Progenitor cell of endocrine pancreas (in vitro differentiated cells): ENCODE results near the gene ABCF1. TPM values are rescaled to one million over a fixed set of nuclear protein-coding genes. Genes with fewer than 3 reads are reported as not detected.
A peak's percentile ranks its signal among the peaks of the same experiment; 100 is the strongest.

Experiments
- DNase-seq: peaks from one replicate; pipeline ENCODE4 v3.0.0; 2021; ENCODE audit warnings: low spot score; ENCODE audit not compliant: unreplicated experiment
- H3K27ac Mint-ChIP-seq: 2 replicates; pipeline ENCODE4 v1.8.0; 2021; ENCODE audit warnings: mild to moderate bottlenecking, moderate library complexity, mixed read lengths
- H3K27me3 Mint-ChIP-seq: 2 replicates; pipeline ENCODE4 v1.8.0; 2021; ENCODE audit warnings: mixed read lengths
- H3K36me3 Mint-ChIP-seq: 2 replicates; pipeline ENCODE4 v1.8.0; 2022; ENCODE audit warnings: mixed read lengths; ENCODE audit not compliant: insufficient read depth
- H3K4me1 Mint-ChIP-seq: 2 replicates; pipeline ENCODE4 v1.8.0; 2021; ENCODE audit warnings: low read depth, mixed read lengths
- H3K4me3 Mint-ChIP-seq: 2 replicates; pipeline ENCODE4 v1.8.0; 2021; ENCODE audit warnings: low read depth, mild to moderate bottlenecking, moderate library complexity, mixed read lengths
- H3K9me3 Mint-ChIP-seq: 2 replicates; pipeline ENCODE4 v1.8.0; 2021; ENCODE audit warnings: low read depth, mixed read lengths
- CTCF ChIP-seq: fragments of 200-600 bp; sonication (generic); IDR thresholded peaks from one replicate; pipeline ENCODE4 v1.5.0; 2021; ENCODE audit warnings: antibody characterized with exemption, mild to moderate bottlenecking; ENCODE audit not compliant: unreplicated experiment
- total RNA-seq: library from RNA; stranded (reverse); gene quantifications from 2 replicates; pipeline ENCODE4 v1.2.1, GENCODE V29; 2021

ABCF1 gene
- total RNA-seq, 1 donor from 2014 or later: 72.0 TPM

- Mint-ChIP-seq H3K9me3 (no peaks in the 10 kb centered on the region), H3K4me3 (no peak overlapping the region), H3K4me1 (peaks cover 7% of the 10 kb centered on the region), H3K27me3 (no peaks in the 10 kb centered on the region), H3K36me3 (peaks cover 11% of the 10 kb centered on the region), H3K27ac (no peak overlapping the region)
- DNase-seq: no peak
- no peak for TF ChIP-seq CTCF
Measured at GRCh38 chr6:30562470-30563425, 8.5 kb upstream of the ABCF1 start.

GRCh38 chr6:30564114-30564513 lies 7.1 kb upstream of the ABCF1 start:
- Mint-ChIP-seq H3K27ac (no peak overlapping the region), H3K36me3 (peaks cover 11% of the 10 kb centered on the region), H3K4me3 (no peak overlapping the region), H3K9me3 (no peaks in the 10 kb centered on the region), H3K27me3 (no peaks in the 10 kb centered on the region), H3K4me1 (no peaks in the 10 kb centered on the region)
- DNase-seq: no peak
- TF ChIP-seq CTCF: no peak

GRCh38 chr6:30565772-30566171 lies 5.5 kb upstream of the ABCF1 start:
- peaks cover 10% of the 10 kb centered on the region for H3K36me3 Mint-ChIP-seq
- no peak for TF ChIP-seq CTCF
- no peaks in the 10 kb centered on the region for H3K9me3 Mint-ChIP-seq
- DNase-seq: no peak
- H3K27ac Mint-ChIP-seq: no peak overlapping the region
- peaks cover 5% of the 10 kb centered on the region for H3K27me3 Mint-ChIP-seq
- H3K4me1 Mint-ChIP-seq: peaks cover 6% of the 10 kb centered on the region
- H3K4me3 Mint-ChIP-seq: no peak overlapping the region

- H3K27ac Mint-ChIP-seq: no peak overlapping the region
- H3K27me3 Mint-ChIP-seq: peaks cover 5% of the 10 kb centered on the region
- no peaks in the 10 kb centered on the region for H3K36me3 Mint-ChIP-seq
- no peak overlapping the region for H3K4me3 Mint-ChIP-seq
- no peak for TF ChIP-seq CTCF
- DNase-seq: no peak
- H3K9me3 Mint-ChIP-seq: no peaks in the 10 kb centered on the region
- H3K4me1 Mint-ChIP-seq: peaks cover 29% of the 10 kb centered on the region
Measured at GRCh38 chr6:30568245-30568644, 3.0 kb upstream of the ABCF1 start.

- Mint-ChIP-seq H3K36me3 (no peaks in the 10 kb centered on the region), H3K9me3 (no peaks in the 10 kb centered on the region), H3K27me3 (peaks cover 5% of the 10 kb centered on the region), H3K4me1 (peaks cover 36% of the 10 kb centered on the region), H3K27ac (no peak overlapping the region), H3K4me3 (peak overlapping the region; percentile 89)
- TF ChIP-seq CTCF: no peak
- DNase-seq: no peak
Measured at GRCh38 chr6:30570263-30570662, 979 bp upstream of the ABCF1 start.
